Chondrocyte (in vitro differentiated cells): Measurements from ENCODE around the gene PEPD. TPM values are rescaled to one million over a fixed set of nuclear protein-coding genes. Genes with fewer than 3 reads are reported as not detected.

Experiments
- DNase-seq: peaks from one replicate; pipeline ENCODE4 v3.0.0; 2021; ENCODE audit warnings: mixed read lengths, low spot score
- H3K27ac Mint-ChIP-seq: one replicate; pipeline ENCODE4 v1.8.0; 2021; ENCODE audit warnings: mild to moderate bottlenecking, moderate library complexity, mixed read lengths; ENCODE audit not compliant: unreplicated experiment
- H3K27me3 Mint-ChIP-seq: 2 replicates; pipeline ENCODE4 v1.8.0; 2021; ENCODE audit warnings: low read depth, mixed read lengths
- H3K36me3 Mint-ChIP-seq: 2 replicates; pipeline ENCODE4 v1.8.0; 2021; ENCODE audit warnings: low read depth, mixed read lengths
- H3K4me1 Mint-ChIP-seq: 2 replicates; pipeline ENCODE4 v1.8.0; 2021; ENCODE audit warnings: low read depth, mild to moderate bottlenecking, mixed read lengths
- H3K4me3 Mint-ChIP-seq: one replicate; pipeline ENCODE4 v1.8.0; 2021; ENCODE audit warnings: mild to moderate bottlenecking, moderate library complexity, mixed read lengths; ENCODE audit not compliant: unreplicated experiment
- H3K9me3 Mint-ChIP-seq: 2 replicates; pipeline ENCODE4 v1.8.0; 2021; ENCODE audit warnings: low read depth, mixed read lengths
- total RNA-seq: library from RNA; stranded (reverse); gene quantifications from 3 replicates; pipeline ENCODE4 v1.2.1, GENCODE V29; 2021
- TF ChIP-seq, protein P1 (sequence below): fragments of 200-600 bp; sonication (generic); IDR thresholded peaks from 2 replicates; pipeline ENCODE4 v1.5.0; 2021; ENCODE audit warnings: antibody characterized with exemption, mild to moderate bottlenecking, moderate library complexity

Gene PEPD
- total RNA-seq, 1 donor from 2014 or later: 55.6 TPM

DNA sequence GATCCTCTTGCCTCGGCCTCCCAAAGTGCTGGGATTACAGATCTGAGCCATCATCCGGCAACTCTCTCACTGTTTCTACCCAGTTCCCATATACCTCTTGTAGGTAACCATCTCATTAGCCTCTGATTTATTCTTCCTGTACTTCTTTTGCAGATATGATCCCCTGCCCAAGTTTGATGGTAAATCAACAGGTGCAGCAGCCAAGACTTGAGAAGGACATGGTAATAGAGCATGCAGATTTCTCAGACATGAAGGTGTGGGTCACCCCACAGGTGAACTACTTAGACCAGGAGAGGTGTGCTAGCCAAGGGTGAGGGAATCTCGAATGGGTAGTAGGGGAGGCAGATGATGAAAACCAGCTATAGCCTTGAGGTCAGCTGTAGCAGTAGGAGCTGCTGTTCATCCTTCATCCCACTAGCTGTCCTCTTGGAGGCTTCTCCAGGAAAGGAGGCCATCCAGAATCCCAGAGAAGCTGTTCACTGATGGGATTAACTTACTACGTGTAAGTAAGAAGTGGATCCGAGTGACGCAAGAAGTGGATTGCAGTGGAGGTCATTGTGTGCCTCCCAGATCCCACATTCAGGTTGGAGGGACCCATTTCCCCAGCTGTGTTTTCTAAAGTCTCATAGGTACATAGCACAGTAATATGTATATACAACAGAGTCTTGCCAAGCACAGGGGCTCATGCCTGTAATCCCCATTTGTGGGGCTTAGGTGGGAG lies 158.9 kb downstream of the PEPD start:
- Mint-ChIP-seq H3K4me1 (no peaks in the 10 kb centered on the region), H3K36me3 (no peaks in the 10 kb centered on the region), H3K9me3 (no peaks in the 10 kb centered on the region), H3K4me3 (no peak overlapping the region), H3K27ac (no peak overlapping the region), H3K27me3 (peaks cover 33% of the 10 kb centered on the region)
- TF ChIP-seq, protein P1, sequence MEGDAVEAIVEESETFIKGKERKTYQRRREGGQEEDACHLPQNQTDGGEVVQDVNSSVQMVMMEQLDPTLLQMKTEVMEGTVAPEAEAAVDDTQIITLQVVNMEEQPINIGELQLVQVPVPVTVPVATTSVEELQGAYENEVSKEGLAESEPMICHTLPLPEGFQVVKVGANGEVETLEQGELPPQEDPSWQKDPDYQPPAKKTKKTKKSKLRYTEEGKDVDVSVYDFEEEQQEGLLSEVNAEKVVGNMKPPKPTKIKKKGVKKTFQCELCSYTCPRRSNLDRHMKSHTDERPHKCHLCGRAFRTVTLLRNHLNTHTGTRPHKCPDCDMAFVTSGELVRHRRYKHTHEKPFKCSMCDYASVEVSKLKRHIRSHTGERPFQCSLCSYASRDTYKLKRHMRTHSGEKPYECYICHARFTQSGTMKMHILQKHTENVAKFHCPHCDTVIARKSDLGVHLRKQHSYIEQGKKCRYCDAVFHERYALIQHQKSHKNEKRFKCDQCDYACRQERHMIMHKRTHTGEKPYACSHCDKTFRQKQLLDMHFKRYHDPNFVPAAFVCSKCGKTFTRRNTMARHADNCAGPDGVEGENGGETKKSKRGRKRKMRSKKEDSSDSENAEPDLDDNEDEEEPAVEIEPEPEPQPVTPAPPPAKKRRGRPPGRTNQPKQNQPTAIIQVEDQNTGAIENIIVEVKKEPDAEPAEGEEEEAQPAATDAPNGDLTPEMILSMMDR: no peak
- DNase-seq: no peak

DNA sequence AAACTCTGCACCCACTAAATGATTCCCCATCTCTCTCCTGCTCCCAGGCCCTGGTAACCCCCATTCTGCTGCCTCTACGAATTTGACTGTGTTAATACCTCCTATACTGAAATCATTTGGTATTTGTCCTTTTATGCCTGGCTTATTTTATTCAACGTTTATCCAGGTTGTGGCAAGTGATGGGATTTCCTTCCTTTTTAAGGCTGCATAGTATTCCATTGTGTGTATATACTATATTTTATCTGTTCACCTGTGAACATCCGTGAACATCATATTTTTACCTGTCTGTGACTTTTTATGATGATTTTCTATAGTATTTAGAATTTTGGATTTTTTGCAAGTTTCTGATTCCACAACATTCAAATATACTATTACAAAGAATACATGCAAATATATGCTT lies 162.0 kb downstream of the PEPD start:
- Mint-ChIP-seq H3K27me3 (peaks cover 21% of the 10 kb centered on the region), H3K9me3 (peaks cover 10% of the 10 kb centered on the region)

DNA sequence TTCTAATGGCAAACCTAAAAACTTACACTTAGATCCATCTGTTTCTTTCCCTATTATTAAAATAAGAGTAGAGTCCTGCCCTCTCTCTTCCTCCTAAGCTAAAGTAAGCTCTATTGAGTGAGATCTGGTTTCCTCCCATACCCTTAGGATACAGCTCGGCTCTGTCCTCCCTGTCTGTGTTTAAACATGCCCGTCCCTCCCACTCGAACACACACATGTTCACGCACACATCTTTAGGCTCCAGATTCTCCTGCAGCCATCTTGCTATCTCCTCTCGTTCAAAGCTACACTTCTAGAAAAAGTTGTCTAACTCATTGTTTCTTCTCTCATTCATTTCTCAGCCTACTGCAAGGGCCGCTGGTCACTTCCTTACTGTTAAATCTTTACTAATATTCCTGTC lies 163.2 kb downstream of the PEPD start:
- Mint-ChIP-seq H3K4me3 (no peak overlapping the region), H3K27me3 (peaks cover 14% of the 10 kb centered on the region), H3K9me3 (peaks cover 10% of the 10 kb centered on the region), H3K27ac (no peak overlapping the region), H3K36me3 (peaks cover 6% of the 10 kb centered on the region), H3K4me1 (no peaks in the 10 kb centered on the region)
- TF ChIP-seq, protein P1: no peak
- DNase-seq: no peak

More for the DNA sequence above, 162.0 kb downstream of the PEPD start:
- Mint-ChIP-seq H3K27ac (no peak overlapping the region), H3K4me3 (no peak overlapping the region), H3K4me1 (no peaks in the 10 kb centered on the region), H3K36me3 (peaks cover 6% of the 10 kb centered on the region)
- no peak for DNase-seq
- TF ChIP-seq, protein P1: no peak

DNA sequence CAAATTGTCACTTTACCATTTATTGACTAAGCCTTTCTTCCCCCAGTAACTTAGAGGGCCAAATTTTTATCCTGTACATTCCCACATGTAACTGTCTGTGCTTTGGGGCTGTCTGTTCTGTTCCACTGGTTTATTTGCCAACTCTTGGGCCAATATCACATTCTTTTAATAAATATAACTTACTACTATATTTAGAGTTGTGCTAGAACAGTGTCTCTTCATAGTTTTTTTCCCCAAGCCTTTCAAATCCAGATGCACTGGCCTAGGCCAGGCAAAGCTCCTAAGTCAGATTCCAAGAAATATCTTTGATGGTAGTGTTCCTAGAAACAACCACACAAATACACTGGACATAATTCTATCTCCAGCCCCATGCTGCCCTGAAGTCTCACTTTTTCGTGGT lies 164.0 kb downstream of the PEPD start:
- Mint-ChIP-seq H3K4me3 (no peak overlapping the region), H3K27me3 (peaks cover 13% of the 10 kb centered on the region), H3K27ac (no peak overlapping the region), H3K36me3 (peaks cover 6% of the 10 kb centered on the region), H3K9me3 (peaks cover 10% of the 10 kb centered on the region), H3K4me1 (no peaks in the 10 kb centered on the region)
- TF ChIP-seq, protein P1: no peak
- DNase-seq: no peak

DNA sequence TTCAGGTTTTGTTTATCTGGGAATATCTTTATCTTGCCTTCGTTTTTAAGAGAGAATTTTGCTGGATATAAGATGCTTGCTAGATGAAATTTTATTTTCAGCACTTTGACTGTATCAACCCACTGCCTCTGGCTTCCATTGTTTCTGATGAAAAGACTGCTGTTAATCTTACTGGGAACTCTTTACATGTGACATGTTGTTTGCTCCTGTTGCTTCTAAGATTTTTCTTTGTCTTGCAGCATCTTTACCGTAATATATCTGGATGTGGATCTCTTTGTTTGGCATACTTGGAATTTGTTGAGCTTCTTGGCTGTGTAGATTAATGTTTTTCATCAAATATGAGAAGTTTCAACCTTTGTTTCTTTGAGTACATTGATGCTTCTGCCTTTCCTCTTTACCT lies 166.1 kb downstream of the PEPD start:
- DNase-seq: no peak
- TF ChIP-seq, protein P1: no peak
- Mint-ChIP-seq H3K36me3 (peaks cover 6% of the 10 kb centered on the region), H3K4me1 (no peaks in the 10 kb centered on the region), H3K27me3 (peaks cover 18% of the 10 kb centered on the region), H3K27ac (no peak overlapping the region), H3K4me3 (no peak overlapping the region), H3K9me3 (peaks cover 10% of the 10 kb centered on the region)
